ENCODE results near the gene CYP2C18. TPM values are rescaled to one million over a fixed set of nuclear protein-coding genes. Genes with fewer than 3 reads are reported as not detected.

The CYP2C18 gene
- total and polyA plus RNA-seq, 11 donors: 0.03 to 0.11 TPM; not detected in 9

DNA sequence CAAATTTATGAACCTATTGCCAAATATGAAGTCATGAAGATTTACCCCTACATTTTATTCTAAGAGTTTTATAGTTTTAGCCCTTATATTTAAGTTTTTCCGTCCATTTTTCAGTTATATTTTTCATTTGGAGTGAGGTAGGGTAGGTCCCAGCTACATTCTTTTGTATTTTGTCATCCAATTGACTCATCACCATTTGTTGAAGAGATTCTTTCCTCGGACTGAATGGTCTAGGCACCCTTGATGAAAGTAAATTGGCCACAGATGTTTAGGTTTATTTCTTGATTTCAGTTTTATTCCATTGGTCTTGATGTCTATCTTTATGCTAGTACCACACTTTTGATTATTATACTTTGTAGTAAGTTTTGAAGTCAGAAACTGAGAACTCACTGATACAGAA lies 101.7 kb downstream of the CYP2C18 start:
- H3K36me3 ChIP-seq: no peaks in the 10 kb centered on the region

More for the DNA sequence above, 101.7 kb downstream of the CYP2C18 start:
- H3K27me3 ChIP-seq: no peaks in the 10 kb centered on the region
- 48 to 65% (median 51%) methylated on average over 2 of the region's 2 CpGs for WGBS, 4 donors
- peaks cover 0 to 10% (median 0%) of the 10 kb centered on the region in 12 donors for H3K9me3 ChIP-seq
- peaks cover 0 to 5% (median 0%) of the 10 kb centered on the region in 12 donors for H3K4me1 ChIP-seq
- DNase-seq (no peak), ATAC-seq (no peak)
- H3K27ac ChIP-seq: no peak overlapping the region
- intact Hi-C loops (cut with DNase I): no loop called here
- TF ChIP-seq, protein P1, sequence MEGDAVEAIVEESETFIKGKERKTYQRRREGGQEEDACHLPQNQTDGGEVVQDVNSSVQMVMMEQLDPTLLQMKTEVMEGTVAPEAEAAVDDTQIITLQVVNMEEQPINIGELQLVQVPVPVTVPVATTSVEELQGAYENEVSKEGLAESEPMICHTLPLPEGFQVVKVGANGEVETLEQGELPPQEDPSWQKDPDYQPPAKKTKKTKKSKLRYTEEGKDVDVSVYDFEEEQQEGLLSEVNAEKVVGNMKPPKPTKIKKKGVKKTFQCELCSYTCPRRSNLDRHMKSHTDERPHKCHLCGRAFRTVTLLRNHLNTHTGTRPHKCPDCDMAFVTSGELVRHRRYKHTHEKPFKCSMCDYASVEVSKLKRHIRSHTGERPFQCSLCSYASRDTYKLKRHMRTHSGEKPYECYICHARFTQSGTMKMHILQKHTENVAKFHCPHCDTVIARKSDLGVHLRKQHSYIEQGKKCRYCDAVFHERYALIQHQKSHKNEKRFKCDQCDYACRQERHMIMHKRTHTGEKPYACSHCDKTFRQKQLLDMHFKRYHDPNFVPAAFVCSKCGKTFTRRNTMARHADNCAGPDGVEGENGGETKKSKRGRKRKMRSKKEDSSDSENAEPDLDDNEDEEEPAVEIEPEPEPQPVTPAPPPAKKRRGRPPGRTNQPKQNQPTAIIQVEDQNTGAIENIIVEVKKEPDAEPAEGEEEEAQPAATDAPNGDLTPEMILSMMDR (IDR thresholded peaks at IDR 0.05): no peak
- no peak for TF ChIP-seq POLR2A (IDR thresholded peaks at IDR 0.05)
- no peak overlapping the region for H3K4me3 ChIP-seq

Other genes starting within 250 kb of the CYP2C18 start
- gene HELLS, start 137.9 kb upstream of the CYP2C18 start, total RNA-seq: 1 to 10 TPM in 4 of 9 donors, under 1 TPM in 5; 0.48 to 8.9 (median 1.00) TPM
- gene HELLS, start 137.9 kb upstream of the CYP2C18 start, polyA plus RNA-seq: under 1 TPM; 0.23 to 0.62 TPM
- gene CYP2C19, start 79.0 kb downstream of the CYP2C18 start, total RNA-seq: not detected
- not detected for gene CYP2C19, start 79.0 kb downstream of the CYP2C18 start, polyA plus RNA-seq